Measurements from ENCODE around the gene SLC37A4. TPM values are rescaled to one million over a fixed set of nuclear protein-coding genes. Genes with fewer than 3 reads are reported as not detected.
A peak's percentile ranks its signal among the peaks of the same experiment; 100 is the strongest.

SLC37A4 gene
- total RNA-seq, 1 experiment from 2014 or later = 54.5 TPM

DNA sequence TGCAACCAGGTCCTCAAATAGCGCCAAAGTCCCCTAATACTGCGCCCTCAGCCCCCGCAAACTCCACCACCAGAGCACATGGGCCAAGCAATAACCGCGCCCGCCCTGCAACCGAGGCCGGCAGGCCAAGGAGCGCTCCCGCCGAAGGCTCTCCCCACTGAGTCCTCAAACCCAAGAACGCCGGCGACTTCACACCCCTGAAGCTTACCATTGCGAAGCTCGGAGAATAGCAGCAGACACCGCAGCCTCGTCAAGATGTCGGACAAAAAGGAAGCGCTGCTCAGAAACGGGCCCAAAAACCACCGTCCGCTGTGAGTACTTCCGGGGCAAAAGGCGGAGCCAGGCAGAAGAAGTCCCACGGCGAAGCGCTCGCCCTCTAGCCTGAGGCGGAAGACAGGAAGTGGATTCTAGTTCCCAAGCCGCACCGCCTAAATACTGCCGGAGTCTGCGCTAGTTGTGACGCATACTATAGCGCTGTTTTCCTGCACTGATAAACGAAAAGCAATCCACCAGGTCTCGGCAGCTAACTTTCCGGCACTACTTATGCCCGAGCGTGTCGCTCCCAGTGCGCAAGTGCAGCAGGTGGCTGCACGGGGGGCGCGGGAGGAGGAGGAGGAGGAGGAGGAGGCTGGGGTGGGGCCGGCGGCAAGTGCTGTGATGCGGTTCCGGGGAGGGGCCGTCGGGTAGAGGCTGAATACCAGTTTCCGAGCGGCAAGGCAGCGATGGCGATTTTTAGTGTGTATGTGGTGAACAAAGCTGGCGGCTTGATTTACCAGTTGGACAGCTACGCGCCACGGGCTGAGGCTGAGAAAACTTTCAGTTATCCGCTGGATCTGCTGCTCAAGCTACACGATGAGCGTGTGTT, 12.4 kb downstream of the SLC37A4 start, which contains the start of the genes RPS25 and TRAPPC4 (continued):
- TF ChIP-seq, protein P1, sequence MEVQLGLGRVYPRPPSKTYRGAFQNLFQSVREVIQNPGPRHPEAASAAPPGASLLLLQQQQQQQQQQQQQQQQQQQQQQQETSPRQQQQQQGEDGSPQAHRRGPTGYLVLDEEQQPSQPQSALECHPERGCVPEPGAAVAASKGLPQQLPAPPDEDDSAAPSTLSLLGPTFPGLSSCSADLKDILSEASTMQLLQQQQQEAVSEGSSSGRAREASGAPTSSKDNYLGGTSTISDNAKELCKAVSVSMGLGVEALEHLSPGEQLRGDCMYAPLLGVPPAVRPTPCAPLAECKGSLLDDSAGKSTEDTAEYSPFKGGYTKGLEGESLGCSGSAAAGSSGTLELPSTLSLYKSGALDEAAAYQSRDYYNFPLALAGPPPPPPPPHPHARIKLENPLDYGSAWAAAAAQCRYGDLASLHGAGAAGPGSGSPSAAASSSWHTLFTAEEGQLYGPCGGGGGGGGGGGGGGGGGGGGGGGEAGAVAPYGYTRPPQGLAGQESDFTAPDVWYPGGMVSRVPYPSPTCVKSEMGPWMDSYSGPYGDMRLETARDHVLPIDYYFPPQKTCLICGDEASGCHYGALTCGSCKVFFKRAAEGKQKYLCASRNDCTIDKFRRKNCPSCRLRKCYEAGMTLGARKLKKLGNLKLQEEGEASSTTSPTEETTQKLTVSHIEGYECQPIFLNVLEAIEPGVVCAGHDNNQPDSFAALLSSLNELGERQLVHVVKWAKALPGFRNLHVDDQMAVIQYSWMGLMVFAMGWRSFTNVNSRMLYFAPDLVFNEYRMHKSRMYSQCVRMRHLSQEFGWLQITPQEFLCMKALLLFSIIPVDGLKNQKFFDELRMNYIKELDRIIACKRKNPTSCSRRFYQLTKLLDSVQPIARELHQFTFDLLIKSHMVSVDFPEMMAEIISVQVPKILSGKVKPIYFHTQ (CRISPR knock-in tag; IDR thresholded peaks at IDR 0.05) = no peak
- TF ChIP-seq SP1 (CRISPR knock-in tag; conservative IDR thresholded peaks at IDR 0.05) = peak; percentile 92
- TF ChIP-seq, protein P2, sequence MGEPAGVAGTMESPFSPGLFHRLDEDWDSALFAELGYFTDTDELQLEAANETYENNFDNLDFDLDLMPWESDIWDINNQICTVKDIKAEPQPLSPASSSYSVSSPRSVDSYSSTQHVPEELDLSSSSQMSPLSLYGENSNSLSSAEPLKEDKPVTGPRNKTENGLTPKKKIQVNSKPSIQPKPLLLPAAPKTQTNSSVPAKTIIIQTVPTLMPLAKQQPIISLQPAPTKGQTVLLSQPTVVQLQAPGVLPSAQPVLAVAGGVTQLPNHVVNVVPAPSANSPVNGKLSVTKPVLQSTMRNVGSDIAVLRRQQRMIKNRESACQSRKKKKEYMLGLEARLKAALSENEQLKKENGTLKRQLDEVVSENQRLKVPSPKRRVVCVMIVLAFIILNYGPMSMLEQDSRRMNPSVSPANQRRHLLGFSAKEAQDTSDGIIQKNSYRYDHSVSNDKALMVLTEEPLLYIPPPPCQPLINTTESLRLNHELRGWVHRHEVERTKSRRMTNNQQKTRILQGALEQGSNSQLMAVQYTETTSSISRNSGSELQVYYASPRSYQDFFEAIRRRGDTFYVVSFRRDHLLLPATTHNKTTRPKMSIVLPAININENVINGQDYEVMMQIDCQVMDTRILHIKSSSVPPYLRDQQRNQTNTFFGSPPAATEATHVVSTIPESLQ (CRISPR knock-in tag; IDR thresholded peaks at IDR 0.05) = no peak
- TF ChIP-seq CREM (CRISPR knock-in tag; IDR thresholded peaks at IDR 0.05) = peak; percentile 78; the same call in 1 of the 2 replicates
- no peak for TF ChIP-seq ZNF423 (CRISPR knock-in tag; IDR thresholded peaks at IDR 0.05)
- TF ChIP-seq ZNF138 (CRISPR knock-in tag; conservative IDR thresholded peaks at IDR 0.05) = 0 out of 2 replicates have a peak, but pooled peaks have one; percentile 9
- TF ChIP-seq, protein P3, sequence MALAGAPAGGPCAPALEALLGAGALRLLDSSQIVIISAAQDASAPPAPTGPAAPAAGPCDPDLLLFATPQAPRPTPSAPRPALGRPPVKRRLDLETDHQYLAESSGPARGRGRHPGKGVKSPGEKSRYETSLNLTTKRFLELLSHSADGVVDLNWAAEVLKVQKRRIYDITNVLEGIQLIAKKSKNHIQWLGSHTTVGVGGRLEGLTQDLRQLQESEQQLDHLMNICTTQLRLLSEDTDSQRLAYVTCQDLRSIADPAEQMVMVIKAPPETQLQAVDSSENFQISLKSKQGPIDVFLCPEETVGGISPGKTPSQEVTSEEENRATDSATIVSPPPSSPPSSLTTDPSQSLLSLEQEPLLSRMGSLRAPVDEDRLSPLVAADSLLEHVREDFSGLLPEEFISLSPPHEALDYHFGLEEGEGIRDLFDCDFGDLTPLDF (CRISPR knock-in tag; IDR thresholded peaks at IDR 0.05) = no peak
- TF ChIP-seq, protein P4, sequence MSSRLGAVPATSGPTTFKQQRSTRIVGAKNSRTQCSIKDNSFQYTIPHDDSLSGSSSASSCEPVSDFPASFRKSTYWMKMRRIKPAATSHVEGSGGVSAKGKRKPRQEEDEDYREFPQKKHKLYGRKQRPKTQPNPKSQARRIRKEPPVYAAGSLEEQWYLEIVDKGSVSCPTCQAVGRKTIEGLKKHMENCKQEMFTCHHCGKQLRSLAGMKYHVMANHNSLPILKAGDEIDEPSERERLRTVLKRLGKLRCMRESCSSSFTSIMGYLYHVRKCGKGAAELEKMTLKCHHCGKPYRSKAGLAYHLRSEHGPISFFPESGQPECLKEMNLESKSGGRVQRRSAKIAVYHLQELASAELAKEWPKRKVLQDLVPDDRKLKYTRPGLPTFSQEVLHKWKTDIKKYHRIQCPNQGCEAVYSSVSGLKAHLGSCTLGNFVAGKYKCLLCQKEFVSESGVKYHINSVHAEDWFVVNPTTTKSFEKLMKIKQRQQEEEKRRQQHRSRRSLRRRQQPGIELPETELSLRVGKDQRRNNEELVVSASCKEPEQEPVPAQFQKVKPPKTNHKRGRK (CRISPR knock-in tag; IDR thresholded peaks at IDR 0.05; ENCODE audit: borderline replicate concordance) = no peak
- TF ChIP-seq, protein P5, sequence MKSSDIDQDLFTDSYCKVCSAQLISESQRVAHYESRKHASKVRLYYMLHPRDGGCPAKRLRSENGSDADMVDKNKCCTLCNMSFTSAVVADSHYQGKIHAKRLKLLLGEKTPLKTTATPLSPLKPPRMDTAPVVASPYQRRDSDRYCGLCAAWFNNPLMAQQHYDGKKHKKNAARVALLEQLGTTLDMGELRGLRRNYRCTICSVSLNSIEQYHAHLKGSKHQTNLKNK (CRISPR knock-in tag; IDR thresholded peaks at IDR 0.05) = no peak
- peak; percentile 84 for TF ChIP-seq GABPB1 (CRISPR knock-in tag; IDR thresholded peaks at IDR 0.05)
- no peak; the same call in 1 of the 2 replicates for TF ChIP-seq SMAD4 (CRISPR knock-in tag; IDR thresholded peaks at IDR 0.05)
- TF ChIP-seq ESRRA (CRISPR knock-in tag; IDR thresholded peaks at IDR 0.05; ENCODE audit: borderline replicate concordance) = peak; percentile 72; the same call in 1 of the 2 replicates
- TF ChIP-seq, protein P6, sequence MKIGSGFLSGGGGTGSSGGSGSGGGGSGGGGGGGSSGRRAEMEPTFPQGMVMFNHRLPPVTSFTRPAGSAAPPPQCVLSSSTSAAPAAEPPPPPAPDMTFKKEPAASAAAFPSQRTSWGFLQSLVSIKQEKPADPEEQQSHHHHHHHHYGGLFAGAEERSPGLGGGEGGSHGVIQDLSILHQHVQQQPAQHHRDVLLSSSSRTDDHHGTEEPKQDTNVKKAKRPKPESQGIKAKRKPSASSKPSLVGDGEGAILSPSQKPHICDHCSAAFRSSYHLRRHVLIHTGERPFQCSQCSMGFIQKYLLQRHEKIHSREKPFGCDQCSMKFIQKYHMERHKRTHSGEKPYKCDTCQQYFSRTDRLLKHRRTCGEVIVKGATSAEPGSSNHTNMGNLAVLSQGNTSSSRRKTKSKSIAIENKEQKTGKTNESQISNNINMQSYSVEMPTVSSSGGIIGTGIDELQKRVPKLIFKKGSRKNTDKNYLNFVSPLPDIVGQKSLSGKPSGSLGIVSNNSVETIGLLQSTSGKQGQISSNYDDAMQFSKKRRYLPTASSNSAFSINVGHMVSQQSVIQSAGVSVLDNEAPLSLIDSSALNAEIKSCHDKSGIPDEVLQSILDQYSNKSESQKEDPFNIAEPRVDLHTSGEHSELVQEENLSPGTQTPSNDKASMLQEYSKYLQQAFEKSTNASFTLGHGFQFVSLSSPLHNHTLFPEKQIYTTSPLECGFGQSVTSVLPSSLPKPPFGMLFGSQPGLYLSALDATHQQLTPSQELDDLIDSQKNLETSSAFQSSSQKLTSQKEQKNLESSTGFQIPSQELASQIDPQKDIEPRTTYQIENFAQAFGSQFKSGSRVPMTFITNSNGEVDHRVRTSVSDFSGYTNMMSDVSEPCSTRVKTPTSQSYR (CRISPR knock-in tag; IDR thresholded peaks at IDR 0.05) = 0 out of 2 replicates have a peak, but pooled peaks have one; percentile 76
- peak; percentile 58; the same call in 1 of the 2 replicates for TF ChIP-seq ZNF121 (CRISPR knock-in tag; IDR thresholded peaks at IDR 0.05)
- TF ChIP-seq, protein P7, sequence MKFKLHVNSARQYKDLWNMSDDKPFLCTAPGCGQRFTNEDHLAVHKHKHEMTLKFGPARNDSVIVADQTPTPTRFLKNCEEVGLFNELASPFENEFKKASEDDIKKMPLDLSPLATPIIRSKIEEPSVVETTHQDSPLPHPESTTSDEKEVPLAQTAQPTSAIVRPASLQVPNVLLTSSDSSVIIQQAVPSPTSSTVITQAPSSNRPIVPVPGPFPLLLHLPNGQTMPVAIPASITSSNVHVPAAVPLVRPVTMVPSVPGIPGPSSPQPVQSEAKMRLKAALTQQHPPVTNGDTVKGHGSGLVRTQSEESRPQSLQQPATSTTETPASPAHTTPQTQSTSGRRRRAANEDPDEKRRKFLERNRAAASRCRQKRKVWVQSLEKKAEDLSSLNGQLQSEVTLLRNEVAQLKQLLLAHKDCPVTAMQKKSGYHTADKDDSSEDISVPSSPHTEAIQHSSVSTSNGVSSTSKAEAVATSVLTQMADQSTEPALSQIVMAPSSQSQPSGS (CRISPR knock-in tag; IDR thresholded peaks at IDR 0.05; ENCODE audit: borderline replicate concordance, low read depth) = no peak
- TF ChIP-seq TEAD4 (CRISPR knock-in tag; IDR thresholded peaks at IDR 0.05) = no peak
- no peak for TF ChIP-seq RORB (CRISPR knock-in tag; IDR thresholded peaks at IDR 0.05)
- TF ChIP-seq TCF7 (CRISPR knock-in tag; IDR thresholded peaks at IDR 0.05; ENCODE audit: low read depth) = no peak
- TF ChIP-seq, protein P8, sequence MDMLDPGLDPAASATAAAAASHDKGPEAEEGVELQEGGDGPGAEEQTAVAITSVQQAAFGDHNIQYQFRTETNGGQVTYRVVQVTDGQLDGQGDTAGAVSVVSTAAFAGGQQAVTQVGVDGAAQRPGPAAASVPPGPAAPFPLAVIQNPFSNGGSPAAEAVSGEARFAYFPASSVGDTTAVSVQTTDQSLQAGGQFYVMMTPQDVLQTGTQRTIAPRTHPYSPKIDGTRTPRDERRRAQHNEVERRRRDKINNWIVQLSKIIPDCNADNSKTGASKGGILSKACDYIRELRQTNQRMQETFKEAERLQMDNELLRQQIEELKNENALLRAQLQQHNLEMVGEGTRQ (CRISPR knock-in tag; IDR thresholded peaks at IDR 0.05) = no peak
- 0 out of 2 replicates have a peak, but pooled peaks have one; percentile 41 for TF ChIP-seq ZNF263 (CRISPR knock-in tag; IDR thresholded peaks at IDR 0.05; ENCODE audit: low read depth)
- TF ChIP-seq, protein P9, sequence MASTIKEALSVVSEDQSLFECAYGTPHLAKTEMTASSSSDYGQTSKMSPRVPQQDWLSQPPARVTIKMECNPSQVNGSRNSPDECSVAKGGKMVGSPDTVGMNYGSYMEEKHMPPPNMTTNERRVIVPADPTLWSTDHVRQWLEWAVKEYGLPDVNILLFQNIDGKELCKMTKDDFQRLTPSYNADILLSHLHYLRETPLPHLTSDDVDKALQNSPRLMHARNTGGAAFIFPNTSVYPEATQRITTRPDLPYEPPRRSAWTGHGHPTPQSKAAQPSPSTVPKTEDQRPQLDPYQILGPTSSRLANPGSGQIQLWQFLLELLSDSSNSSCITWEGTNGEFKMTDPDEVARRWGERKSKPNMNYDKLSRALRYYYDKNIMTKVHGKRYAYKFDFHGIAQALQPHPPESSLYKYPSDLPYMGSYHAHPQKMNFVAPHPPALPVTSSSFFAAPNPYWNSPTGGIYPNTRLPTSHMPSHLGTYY (CRISPR knock-in tag; IDR thresholded peaks at IDR 0.05) = no peak
- 0 out of 2 replicates have a peak, but pooled peaks have one; percentile 24 for TF ChIP-seq NR3C1 (CRISPR knock-in tag; conservative IDR thresholded peaks at IDR 0.05; ENCODE audit: low read depth)
- TF ChIP-seq RELA (CRISPR knock-in tag; IDR thresholded peaks at IDR 0.05; ENCODE audit: borderline replicate concordance) = 0 out of 2 replicates have a peak, but pooled peaks have one; percentile 36
